HCT116 (cell line): ENCODE results near the gene ZNF212. TPM values are rescaled to one million over a fixed set of nuclear protein-coding genes. Genes with fewer than 3 reads are reported as not detected.

Source experiments
- ATAC-seq: fragments of 200-7000 bp; cut with Tn5 transposase; 2 replicates; pipeline ENCODE4 v1.9.1; 2020; ENCODE audit warnings: mild to moderate bottlenecking, moderate library complexity
- BruUV-seq: library from RNA; stranded (reverse); fragments of 400-500 nt; replicated peaks from 2 replicates; lab custom pipeline; 2021; lab: Mats Ljungman, UMichigan
- CTCF ChIA-PET: fragments of 300-600 bp; sonication (Branson Sonifier 250); formaldehyde crosslinking; loops from one replicate; lab custom pipeline; 2021; ENCODE audit warnings: antibody characterized with exemption; lab: Charles Lee
- POLR2A ChIA-PET: fragments of 300-600, 350-600 bp; sonication (Branson Sonifier 250); formaldehyde crosslinking; loops from one replicate; lab custom pipeline; 2021; ENCODE audit warnings: antibody characterized with exemption; lab: Charles Lee
- RAD21 ChIA-PET, 2 experiments: fragments of 300-600 bp; sonication (Branson Sonifier 250); formaldehyde crosslinking; loops; one replicate each; lab custom pipeline; 2023; ENCODE audit warnings: low total read pairs in 2 of 2; ENCODE audit not compliant: uncharacterized antibody in 2 of 2, unreplicated experiment in 2 of 2, low non-redundant PET in 1 of 2; lab: Charles Lee
- DNase-seq: peaks from one replicate; pipeline ENCODE4 v3.0.0-alpha.2; 2010; ENCODE audit warnings: low read depth, low spot score
- H2AFZ ChIP-seq: fragments of 200-600 bp; shearing (Covaris generic), sonication (generic); 2 replicates; pipeline ENCODE4 v1.6.1; 2017; ENCODE audit warnings: low read depth, mixed run types, mixed read lengths, antibody characterized with exemption, low read length; ENCODE audit not compliant: poor library complexity, severe bottlenecking
- H3K27ac ChIP-seq: 2 replicates; pipeline ENCODE4 v1.5.1; 2012; ENCODE audit warnings: low read depth, low read length
- H3K27me3 ChIP-seq: fragments of 200-600 bp; sonication (generic); 2 replicates; pipeline ENCODE4 v1.6.1; 2016; ENCODE audit warnings: mixed run types, low read length, mixed read lengths; ENCODE audit not compliant: insufficient read depth
- H3K36me3 ChIP-seq, 2 experiments: fragments of 200-500 bp in 1 of 2; fragments of 200-600 bp in 1 of 2; sonication (Bioruptor generic) in 1 of 2; sonication (generic) in 1 of 2; 2 replicates each; pipeline versions ENCODE4 v1.5.1 to v1.6.1; 2014 to 2016; ENCODE audit warnings: low read length in 2 of 2, inconsistent platforms in 1 of 2, mixed read lengths in 1 of 2, mixed run types in 1 of 2; ENCODE audit not compliant: insufficient read depth in 2 of 2, control insufficient read depth in 1 of 2
- H3K4me1 ChIP-seq, 2 experiments: fragments of 200-600 bp in 1 of 2; sonication (generic) in 1 of 2; 2 replicates each; pipeline versions ENCODE4 v1.5.1 to v1.6.1; 2012 to 2017; ENCODE audit warnings: low read length in 2 of 2, inconsistent platforms in 1 of 2, mild to moderate bottlenecking in 1 of 2, mixed read lengths in 1 of 2, mixed run types in 1 of 2, moderate library complexity in 1 of 2; ENCODE audit not compliant: insufficient read depth in 2 of 2, control insufficient read depth in 1 of 2
- H3K4me2 ChIP-seq: fragments of 200-600 bp; sonication (generic); 2 replicates; pipeline ENCODE4 v1.6.1; 2017; ENCODE audit warnings: mixed run types, low read length, mixed read lengths
- H3K4me3 ChIP-seq, 2 experiments: fragments of 200-600 bp in 1 of 2; sonication (generic) in 1 of 2; replicated peaks in 1 of 2; 2 replicates each; pipeline ENCODE4 v1.5.1; 2011 to 2016; ENCODE audit warnings: low read length in 2 of 2, control low read depth in 1 of 2, low read depth in 1 of 2, mild to moderate bottlenecking in 1 of 2, mixed read lengths in 1 of 2, mixed run types in 1 of 2
- H3K79me2 ChIP-seq: fragments of 200-600 bp; sonication (generic); 2 replicates; pipeline ENCODE4 v1.6.1; 2017; ENCODE audit warnings: mild to moderate bottlenecking, mixed run types, low read length, moderate library complexity, mixed read lengths; ENCODE audit not compliant: insufficient read depth
- H3K9ac ChIP-seq: fragments of 200-600 bp; sonication (generic); 2 replicates; pipeline ENCODE4 v1.6.1; 2016; ENCODE audit warnings: low read length, mixed read lengths
- H3K9me2 ChIP-seq: fragments of 200-600 bp; sonication (generic), shearing (Covaris generic); 2 replicates; pipeline ENCODE4 v1.6.1; 2017; ENCODE audit warnings: mixed run types, mild to moderate bottlenecking, moderate library complexity; ENCODE audit not compliant: insufficient read depth
- H3K9me3 ChIP-seq, 2 experiments: fragments of 200-500 bp in 1 of 2; fragments of 200-600 bp in 1 of 2; sonication (Bioruptor generic) in 1 of 2; sonication (generic) in 1 of 2; 2 replicates each; pipeline ENCODE4 v1.6.1; 2014 to 2017; ENCODE audit warnings: low read length in 2 of 2, mixed read lengths in 2 of 2, inconsistent platforms in 1 of 2, low read depth in 1 of 2, mild to moderate bottlenecking in 1 of 2, mixed run types in 1 of 2, moderate library complexity in 1 of 2; ENCODE audit not compliant: control insufficient read depth in 1 of 2, insufficient read depth in 1 of 2
- H4K20me1 ChIP-seq: fragments of 200-600 bp; sonication (generic), shearing (Covaris generic); 2 replicates; pipeline ENCODE4 v1.6.1; 2017; ENCODE audit warnings: mixed run types, mild to moderate bottlenecking, moderate library complexity; ENCODE audit not compliant: insufficient read depth
- EZH2 ChIP-seq: fragments of 200-600 bp; sonication (generic); IDR thresholded peaks from 2 replicates; pipeline ENCODE4 v1.6.1; 2017; ENCODE audit warnings: antibody characterized with exemption, mixed run types
- EZH2phosphoT487 ChIP-seq: fragments of 200-600 bp; IDR thresholded peaks from 2 replicates; pipeline ENCODE4 v1.6.1; 2018; ENCODE audit warnings: antibody characterized with exemption, borderline replicate concordance
- FOSL1 ChIP-seq: IDR thresholded peaks from 2 replicates; pipeline ENCODE4 v1.6.1; 2012; ENCODE audit warnings: low read depth
- JUND ChIP-seq: IDR thresholded peaks from 2 replicates; pipeline ENCODE4 v1.6.1; 2012
- POLR2A ChIP-seq: IDR thresholded peaks from 2 replicates; pipeline ENCODE4 v1.7.0; 2011; ENCODE audit warnings: borderline replicate concordance; ENCODE audit not compliant: insufficient read depth, insufficient read length; ENCODE audit errors: extremely low read depth
- RAD21 ChIP-seq: IDR thresholded peaks from 2 replicates; pipeline ENCODE4 v1.6.1; 2012; ENCODE audit warnings: low read depth, mild to moderate bottlenecking
- SIN3A ChIP-seq: IDR thresholded peaks from 2 replicates; pipeline ENCODE4 v1.6.1; 2012; ENCODE audit warnings: low read depth
- SP1 ChIP-seq: IDR thresholded peaks from 2 replicates; pipeline ENCODE4 v1.6.1; 2012; ENCODE audit warnings: low read depth
- TCF7L2 ChIP-seq: IDR thresholded peaks from 2 replicates; pipeline ENCODE4 v1.7.0; 2011; ENCODE audit warnings: borderline replicate concordance, inconsistent platforms; ENCODE audit not compliant: insufficient read depth, insufficient read length; ENCODE audit errors: extremely low read depth
- ZNF274 ChIP-seq: fragments of 200-500 bp; sonication (Bioruptor generic); IDR thresholded peaks from 2 replicates; pipeline ENCODE4 v1.6.1; 2014; ENCODE audit warnings: mild to moderate bottlenecking, low read depth, low read length, inconsistent platforms
- intact Hi-C: fragments of 100-400 bp; cut with micrococcal nuclease; formaldehyde crosslinking; loops from 2 replicates; pipeline ENCODE4 v1.10.0; 2022
- total RNA-seq: library from RNA; stranded (reverse); gene quantifications from one replicate; pipeline ENCODE4 v1.2.1, GENCODE V29; 2021; ENCODE audit not compliant: unreplicated experiment
- TF ChIP-seq, protein P1 (sequence below): IDR thresholded peaks from 2 replicates; pipeline ENCODE4 v1.6.1; 2012
- TF ChIP-seq, protein P2 (sequence below): IDR thresholded peaks from 2 replicates; pipeline ENCODE4 v1.6.1; 2011; ENCODE audit warnings: mild to moderate bottlenecking, low read length, moderate library complexity; ENCODE audit not compliant: insufficient replicate concordance; ENCODE audit errors: extremely low read depth

The ZNF212 gene
- total RNA-seq, 1 experiment from 2014 or later, result 13.7 TPM

DNA sequence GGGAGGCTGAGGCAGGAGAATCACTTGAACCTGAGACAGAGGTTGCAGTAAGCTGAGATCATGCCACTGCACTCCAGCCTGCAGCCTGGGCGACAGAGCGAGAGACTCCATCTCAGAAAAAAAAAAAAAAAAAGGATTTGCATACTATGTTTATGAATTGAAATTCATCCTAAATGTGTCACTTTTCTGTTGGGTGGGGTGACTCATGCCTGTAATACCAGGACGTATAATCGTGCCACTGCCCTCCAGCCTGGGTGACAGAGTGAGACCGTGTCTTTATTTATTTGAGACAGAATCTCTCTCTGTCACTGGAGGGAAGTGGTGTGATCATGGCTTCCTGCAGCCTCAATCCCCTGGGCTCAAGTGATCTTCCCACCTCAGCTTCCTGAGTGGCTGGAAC, 5.8 kb downstream of the ZNF212 start:
- BruUV-seq, result no TSS peak
- TF ChIP-seq FOSL1, result no peak
- TF ChIP-seq EZH2, result no peak
- ATAC-seq, result no peak
- Histone ChIP-seq H3K27ac (no peak overlapping the region), H4K20me1 (no peaks in the 10 kb centered on the region), H3K4me2 (no peak overlapping the region), H3K36me3 (no peaks in the 10 kb centered on the region; a peak in 1 of 4 replicates), H3K9ac (no peak overlapping the region), H3K4me3 (no peak overlapping the region), H3K9me2 (no peaks in the 10 kb centered on the region), H2AFZ (no peak overlapping the region), H3K9me3 (0 out of 4 replicates have a peak, but pooled peaks cover 0 to 3% of the 10 kb centered on the region in 2 experiments), H3K27me3 (no peaks in the 10 kb centered on the region), H3K4me1 (peaks cover 0 to 7% of the 10 kb centered on the region in 2 experiments; a peak in 2 of 4 replicates), H3K79me2 (peaks cover 60% of the 10 kb centered on the region)
- no peak for DNase-seq
- RAD21 ChIA-PET, result no interaction called here
- POLR2A ChIA-PET, result no interaction called here
- intact Hi-C loops, result no loop called here
- CTCF ChIA-PET, result no interaction called here

DNA sequence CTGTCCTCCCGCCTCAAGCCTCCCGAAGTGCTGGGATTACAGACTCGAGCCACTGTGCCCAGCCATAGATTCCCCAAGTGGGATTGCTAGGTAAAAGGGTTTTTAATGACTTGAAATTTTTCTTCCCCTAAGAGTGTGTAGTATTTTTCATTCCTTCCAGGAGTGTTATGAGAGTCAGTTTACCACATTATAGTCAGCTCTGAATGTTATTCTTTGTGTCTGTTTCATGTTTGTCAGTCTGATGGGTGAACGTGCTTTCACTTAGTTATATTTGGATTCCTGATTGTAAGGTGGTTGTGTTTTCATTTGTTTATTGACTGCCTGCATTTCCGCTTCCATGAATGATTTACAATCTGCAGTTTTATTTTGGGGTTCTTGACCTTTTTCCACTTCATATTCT, 6.3 kb downstream of the ZNF212 start:
- H3K9me2 ChIP-seq, result no peaks in the 10 kb centered on the region
- H3K4me3 ChIP-seq, result no peak overlapping the region
- ChIA-PET CTCF (no interaction called here), RAD21 (no interaction called here), POLR2A (no interaction called here)
- peaks cover 0 to 2% of the 10 kb centered on the region in 2 experiments; a peak in 2 of 4 replicates for H3K4me1 ChIP-seq
- peaks cover 3 to 4% of the 10 kb centered on the region in 2 experiments; a peak in 3 of 4 replicates for H3K36me3 ChIP-seq
- H3K4me2 ChIP-seq, result no peak overlapping the region
- intact Hi-C loops, result no loop called here
- H3K9ac ChIP-seq, result no peak overlapping the region
- TF ChIP-seq TCF7L2 (no peak), POLR2A (no peak), EZH2phosphoT487 (no peak), SP1 (no peak), ZNF274 (no peak), SIN3A (no peak), RAD21 (no peak), JUND (no peak)
- TF ChIP-seq, protein P1, sequence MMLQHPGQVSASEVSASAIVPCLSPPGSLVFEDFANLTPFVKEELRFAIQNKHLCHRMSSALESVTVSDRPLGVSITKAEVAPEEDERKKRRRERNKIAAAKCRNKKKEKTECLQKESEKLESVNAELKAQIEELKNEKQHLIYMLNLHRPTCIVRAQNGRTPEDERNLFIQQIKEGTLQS, result no peak
- TF ChIP-seq, protein P2, sequence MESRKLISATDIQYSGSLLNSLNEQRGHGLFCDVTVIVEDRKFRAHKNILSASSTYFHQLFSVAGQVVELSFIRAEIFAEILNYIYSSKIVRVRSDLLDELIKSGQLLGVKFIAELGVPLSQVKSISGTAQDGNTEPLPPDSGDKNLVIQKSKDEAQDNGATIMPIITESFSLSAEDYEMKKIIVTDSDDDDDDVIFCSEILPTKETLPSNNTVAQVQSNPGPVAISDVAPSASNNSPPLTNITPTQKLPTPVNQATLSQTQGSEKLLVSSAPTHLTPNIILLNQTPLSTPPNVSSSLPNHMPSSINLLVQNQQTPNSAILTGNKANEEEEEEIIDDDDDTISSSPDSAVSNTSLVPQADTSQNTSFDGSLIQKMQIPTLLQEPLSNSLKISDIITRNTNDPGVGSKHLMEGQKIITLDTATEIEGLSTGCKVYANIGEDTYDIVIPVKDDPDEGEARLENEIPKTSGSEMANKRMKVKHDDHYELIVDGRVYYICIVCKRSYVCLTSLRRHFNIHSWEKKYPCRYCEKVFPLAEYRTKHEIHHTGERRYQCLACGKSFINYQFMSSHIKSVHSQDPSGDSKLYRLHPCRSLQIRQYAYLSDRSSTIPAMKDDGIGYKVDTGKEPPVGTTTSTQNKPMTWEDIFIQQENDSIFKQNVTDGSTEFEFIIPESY, result no peak
- no peak overlapping the region for H3K27ac ChIP-seq
- 0 out of 4 replicates have a peak, but pooled peaks cover 0 to 3% of the 10 kb centered on the region in 2 experiments for H3K9me3 ChIP-seq
- no peaks in the 10 kb centered on the region for H3K27me3 ChIP-seq
- H3K79me2 ChIP-seq, result peaks cover 55% of the 10 kb centered on the region
- BruUV-seq, result no TSS peak
- H4K20me1 ChIP-seq, result no peaks in the 10 kb centered on the region
- DNase-seq, result no peak
- H2AFZ ChIP-seq, result no peak overlapping the region
- no peak for ATAC-seq
